Right lobe of liver (tissue), 6 donors: ENCODE data around the gene RASSF8. TPM values are rescaled to one million over a fixed set of nuclear protein-coding genes. Genes with fewer than 3 reads are reported as not detected.

Experiments used
- ATAC-seq, 4 donors: fragments of 200-7000 bp; cut with Tn5 transposase; one replicate each; pipeline ENCODE4 v1.9.1; 2020; ENCODE audit warnings: mild to moderate bottlenecking in 4 of 4, moderate library complexity in 4 of 4
- DNase-seq, 3 donors: peaks; one replicate each; pipeline ENCODE4 v3.0.0-alpha.2; 2020
- H3K27ac ChIP-seq, 3 donors: fragments of 200-600 bp; one replicate each; pipeline ENCODE4 v1.8.0; 2022
- H3K27me3 ChIP-seq, 2 donors: fragments of 200-600 bp; one replicate each; pipeline ENCODE4 v1.8.0; 2022
- H3K36me3 ChIP-seq, 4 donors: fragments of 200-600 bp; sonication (generic) in 1 of 4; one replicate each; pipeline versions ENCODE4 v1.5.1 to v1.8.0; 2017 to 2022; ENCODE audit warnings: control low read depth in 1 of 4
- H3K4me1 ChIP-seq, 4 donors: fragments of 200-600 bp; sonication (generic) in 1 of 4; one replicate each; pipeline versions ENCODE4 v1.5.1 to v1.8.0; 2017 to 2022; ENCODE audit warnings: control low read depth in 1 of 4
- H3K4me3 ChIP-seq, 3 donors: fragments of 200-600 bp; one replicate each; pipeline ENCODE4 v1.8.0; 2022
- H3K9me3 ChIP-seq, 4 donors: fragments of 200-600 bp; sonication (generic) in 1 of 4; one replicate each; pipeline versions ENCODE4 v1.5.1 to v1.8.0; 2017 to 2022; ENCODE audit warnings: control low read depth in 1 of 4
- POLR2A ChIP-seq: fragments of 450-650 bp; IDR thresholded peaks from one replicate; pipeline ENCODE4 v1.6.1; 2017; ENCODE audit warnings: antibody characterized with exemption, mild to moderate bottlenecking
- WGBS: methylation state at CpG from one replicate; pipeline ENCODE4 v1.1.6; 2018; ENCODE audit warnings: low coverage, low lambda C conversion rate; ENCODE audit not compliant: insufficient coverage; ENCODE audit errors: missing lambda C conversion rate; 5-methylcytosine and 5-hydroxymethylcytosine counted together
- intact Hi-C, 2 donors: fragments of 100-400 bp; cut with DNase I; formaldehyde crosslinking; loops; one replicate each; pipeline versions ENCODE4 v1.11.2 to v1.14.1; 2022
- total RNA-seq, 6 experiments: library from RNA; depleted of rRNA in 2 of 6; stranded (reverse); fragments of >200 nt in 2 of 6; fragmentation: NEBNext Ultra II Directional in 3 of 6; extraction: Animal tissue kit (Norgen Biotek cat#: 25700) in 3 of 6; gene quantifications; one replicate each; pipeline versions ENCODE4 v1.1.0 to v1.2.4, GENCODE V29; 2016 to 2023
- TF ChIP-seq, protein P1 (sequence below), 4 donors: fragments of 200-600 bp in 3 of 4; fragments of 450-650 bp in 1 of 4; IDR thresholded peaks; one replicate each; pipeline versions ENCODE4 v1.5.1 to v1.8.0; 2016 to 2022; ENCODE audit warnings: antibody characterized with exemption in 4 of 4, mild to moderate bottlenecking in 2 of 4
- donor health status: DM: no; HTN: yes; CAD: no.
- donor health status: DM: no; HTN: no; CAD: no.
- donor health status: DM: no; HTN: no; CAD: no.
- donor health status: DM: no; HTN: yes; CAD: no.
- donor health status: DM: no; HTN: yes; CAD: no.

RASSF8 gene
- total RNA-seq, 6 experiments from 2014 or later: 3.9 to 12.4 (median 7.3) TPM

DNA sequence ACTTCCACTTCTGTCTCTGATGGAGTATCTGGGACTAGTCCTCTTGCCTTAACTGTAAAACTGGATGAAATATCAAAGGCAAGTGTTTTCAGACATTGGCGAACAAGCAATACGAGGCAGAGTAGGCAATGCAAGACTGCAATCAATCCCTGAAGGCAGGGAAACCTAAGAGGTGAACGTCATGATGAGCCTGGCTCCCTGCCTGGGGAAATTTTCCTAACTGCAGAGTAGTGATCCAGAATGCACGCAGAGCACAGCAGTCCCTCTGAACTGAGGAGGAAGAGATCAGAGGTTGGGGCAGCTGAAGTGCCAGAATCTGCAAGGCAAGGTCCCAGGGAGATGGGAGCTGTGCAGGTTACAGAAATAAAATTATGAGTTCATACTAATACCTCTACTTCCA, 147.9 kb downstream of the RASSF8 start:
- TF ChIP-seq POLR2A: no peak
- TF ChIP-seq, protein P1, sequence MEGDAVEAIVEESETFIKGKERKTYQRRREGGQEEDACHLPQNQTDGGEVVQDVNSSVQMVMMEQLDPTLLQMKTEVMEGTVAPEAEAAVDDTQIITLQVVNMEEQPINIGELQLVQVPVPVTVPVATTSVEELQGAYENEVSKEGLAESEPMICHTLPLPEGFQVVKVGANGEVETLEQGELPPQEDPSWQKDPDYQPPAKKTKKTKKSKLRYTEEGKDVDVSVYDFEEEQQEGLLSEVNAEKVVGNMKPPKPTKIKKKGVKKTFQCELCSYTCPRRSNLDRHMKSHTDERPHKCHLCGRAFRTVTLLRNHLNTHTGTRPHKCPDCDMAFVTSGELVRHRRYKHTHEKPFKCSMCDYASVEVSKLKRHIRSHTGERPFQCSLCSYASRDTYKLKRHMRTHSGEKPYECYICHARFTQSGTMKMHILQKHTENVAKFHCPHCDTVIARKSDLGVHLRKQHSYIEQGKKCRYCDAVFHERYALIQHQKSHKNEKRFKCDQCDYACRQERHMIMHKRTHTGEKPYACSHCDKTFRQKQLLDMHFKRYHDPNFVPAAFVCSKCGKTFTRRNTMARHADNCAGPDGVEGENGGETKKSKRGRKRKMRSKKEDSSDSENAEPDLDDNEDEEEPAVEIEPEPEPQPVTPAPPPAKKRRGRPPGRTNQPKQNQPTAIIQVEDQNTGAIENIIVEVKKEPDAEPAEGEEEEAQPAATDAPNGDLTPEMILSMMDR (IDR thresholded peaks at IDR 0.05): no peak
- no peak overlapping the region for H3K27ac ChIP-seq
- ATAC-seq (no peak), DNase-seq (no peak)
- H3K27me3 ChIP-seq: no peaks in the 10 kb centered on the region
- WGBS: 53% methylated on average over 4 of the region's 4 CpGs
- intact Hi-C loops: no loop called here
- H3K36me3 ChIP-seq: no peaks in the 10 kb centered on the region
- H3K4me1 ChIP-seq: no peaks in the 10 kb centered on the region
- no peaks in the 10 kb centered on the region for H3K9me3 ChIP-seq
- no peak overlapping the region for H3K4me3 ChIP-seq

DNA sequence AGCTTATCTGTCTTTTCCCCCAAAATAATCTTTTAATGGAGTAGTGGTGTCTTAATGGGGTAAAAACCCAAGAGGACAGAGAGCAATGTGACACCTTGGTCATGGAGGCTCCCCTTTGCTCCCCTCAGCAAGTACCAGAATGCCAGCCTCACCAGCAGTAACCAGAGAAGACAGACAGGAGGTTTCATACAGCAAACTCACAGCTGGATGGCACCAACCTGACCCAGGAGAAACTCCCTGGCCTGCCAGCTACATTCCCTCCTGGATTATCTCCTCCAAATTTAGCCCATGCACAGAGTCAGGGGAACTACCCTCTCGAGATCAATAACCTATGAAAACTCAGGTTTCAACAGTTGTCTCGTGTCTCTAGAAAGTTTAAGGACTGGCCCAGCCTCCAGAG, 150.4 kb downstream of the RASSF8 start:
- Histone ChIP-seq H3K27me3 (no peaks in the 10 kb centered on the region), H3K4me1 (peaks cover 0 to 6% (median 0%) of the 10 kb centered on the region in 4 donors), H3K36me3 (no peaks in the 10 kb centered on the region), H3K4me3 (no peak overlapping the region), H3K27ac (no peak overlapping the region), H3K9me3 (no peaks in the 10 kb centered on the region)
- no peak for TF ChIP-seq POLR2A
- TF ChIP-seq, protein P1 (IDR thresholded peaks at IDR 0.05): no peak
- ATAC-seq (no peak), DNase-seq (no peak)
- WGBS: 60% methylated on average over 1 of the region's 2 CpGs
- intact Hi-C loops: no loop called here

DNA sequence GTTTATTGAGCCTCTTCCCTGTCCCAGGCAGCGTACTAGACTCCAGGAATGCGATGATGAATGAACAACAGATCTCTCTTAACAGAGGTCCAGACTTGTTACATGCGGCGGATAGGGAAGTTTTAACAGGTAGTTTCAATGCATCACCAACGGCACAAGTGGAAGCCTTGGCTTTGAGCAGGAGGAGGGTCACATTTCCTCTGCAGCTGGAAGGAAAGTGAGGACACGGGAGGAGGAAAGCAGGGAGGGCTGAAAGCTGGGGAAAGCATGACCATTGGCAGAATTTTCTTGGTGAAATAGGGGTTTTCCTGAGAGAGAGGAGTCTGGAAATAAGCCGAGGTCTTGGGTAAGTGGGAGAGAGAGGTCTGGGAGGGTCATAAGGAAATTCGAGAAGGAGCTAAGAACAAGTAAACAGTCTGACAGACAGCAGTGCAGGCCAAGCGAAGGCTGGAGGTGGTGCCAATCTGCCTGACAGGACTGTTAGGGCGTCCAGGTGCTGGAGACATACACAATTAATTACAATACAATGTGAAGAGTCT, 150.9 kb downstream of the RASSF8 start:
- 74% methylated on average over 10 of the region's 10 CpGs for WGBS
- no peak for ATAC-seq
- intact Hi-C loops: no loop called here

DNA sequence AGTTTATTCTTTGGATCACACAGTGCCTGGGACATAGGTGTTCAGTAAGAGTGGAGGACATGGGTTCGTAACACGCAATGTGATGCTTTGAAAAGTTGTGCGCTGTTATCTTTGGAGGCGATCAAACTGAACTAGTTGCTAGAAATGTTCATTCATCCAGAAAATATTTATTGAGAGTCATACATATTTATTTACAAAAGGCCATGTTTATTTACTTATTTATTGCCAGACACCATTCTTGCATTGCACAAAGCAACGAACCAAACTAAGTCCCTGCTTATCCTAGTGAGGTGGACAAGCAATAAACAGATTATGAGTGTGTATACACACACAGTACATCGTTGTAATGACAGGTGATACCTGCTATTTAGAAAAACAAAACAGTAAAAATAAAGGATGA, 153.8 kb downstream of the RASSF8 start:
- Histone ChIP-seq H3K36me3 (no peaks in the 10 kb centered on the region), H3K4me3 (no peak overlapping the region), H3K9me3 (no peaks in the 10 kb centered on the region), H3K27ac (no peak overlapping the region), H3K27me3 (no peaks in the 10 kb centered on the region), H3K4me1 (peaks cover 0 to 13% (median 3%) of the 10 kb centered on the region in 4 donors)
- ATAC-seq: no peak
- no peak for DNase-seq
- 81% methylated on average over 6 of the region's 6 CpGs for WGBS
- intact Hi-C loops: no loop called here
- TF ChIP-seq, protein P1 (IDR thresholded peaks at IDR 0.05): no peak
- TF ChIP-seq POLR2A: no peak

More for the DNA sequence above, 150.9 kb downstream of the RASSF8 start:
- TF ChIP-seq POLR2A: no peak
- TF ChIP-seq, protein P1 (IDR thresholded peaks at IDR 0.05): no peak
- H3K4me3 ChIP-seq: no peak overlapping the region
- H3K9me3 ChIP-seq: no peaks in the 10 kb centered on the region
- no peak overlapping the region for H3K27ac ChIP-seq
- H3K36me3 ChIP-seq: no peaks in the 10 kb centered on the region
- peaks cover 0 to 6% (median 0%) of the 10 kb centered on the region in 4 donors for H3K4me1 ChIP-seq
- DNase-seq: no peak
- H3K27me3 ChIP-seq: no peaks in the 10 kb centered on the region
